Hepatocyte (in vitro differentiated cells): Measurements from ENCODE around the gene DCDC1.

Experiments
- EZH2 ChIP-seq: fragments of 200-600 bp; sonication (generic); IDR thresholded peaks from 2 replicates; pipeline ENCODE4 v1.6.1; 2016; ENCODE audit warnings: antibody characterized with exemption, mild to moderate bottlenecking, borderline replicate concordance
- TF ChIP-seq, protein P1 (sequence below): fragments of 200-600 bp; sonication (generic); IDR thresholded peaks from 2 replicates; pipeline ENCODE4 v1.5.1; 2016; ENCODE audit warnings: antibody characterized with exemption, mild to moderate bottlenecking; ENCODE audit not compliant: poor library complexity

DNA sequence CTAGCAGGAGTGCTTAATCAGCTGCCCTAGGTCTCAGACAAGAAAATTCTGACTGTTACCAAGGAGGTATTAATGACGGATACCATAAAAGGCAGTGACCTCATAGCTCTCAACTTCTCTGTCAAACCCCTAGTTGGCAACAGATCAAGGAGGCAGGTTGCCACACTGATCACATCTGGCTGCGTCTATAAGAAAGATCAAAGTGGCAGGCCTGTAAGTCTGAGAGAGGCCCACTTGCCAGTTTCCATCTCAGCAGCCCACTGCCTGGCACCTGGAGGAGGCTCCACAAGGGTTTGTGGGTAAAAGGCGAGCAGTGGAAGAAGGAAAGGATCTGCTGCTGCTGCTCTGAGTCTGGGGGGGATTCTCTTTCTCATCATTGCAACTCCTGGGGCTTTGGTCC is 543.8 kb downstream of the DCDC1 start:
- TF ChIP-seq, protein P1, sequence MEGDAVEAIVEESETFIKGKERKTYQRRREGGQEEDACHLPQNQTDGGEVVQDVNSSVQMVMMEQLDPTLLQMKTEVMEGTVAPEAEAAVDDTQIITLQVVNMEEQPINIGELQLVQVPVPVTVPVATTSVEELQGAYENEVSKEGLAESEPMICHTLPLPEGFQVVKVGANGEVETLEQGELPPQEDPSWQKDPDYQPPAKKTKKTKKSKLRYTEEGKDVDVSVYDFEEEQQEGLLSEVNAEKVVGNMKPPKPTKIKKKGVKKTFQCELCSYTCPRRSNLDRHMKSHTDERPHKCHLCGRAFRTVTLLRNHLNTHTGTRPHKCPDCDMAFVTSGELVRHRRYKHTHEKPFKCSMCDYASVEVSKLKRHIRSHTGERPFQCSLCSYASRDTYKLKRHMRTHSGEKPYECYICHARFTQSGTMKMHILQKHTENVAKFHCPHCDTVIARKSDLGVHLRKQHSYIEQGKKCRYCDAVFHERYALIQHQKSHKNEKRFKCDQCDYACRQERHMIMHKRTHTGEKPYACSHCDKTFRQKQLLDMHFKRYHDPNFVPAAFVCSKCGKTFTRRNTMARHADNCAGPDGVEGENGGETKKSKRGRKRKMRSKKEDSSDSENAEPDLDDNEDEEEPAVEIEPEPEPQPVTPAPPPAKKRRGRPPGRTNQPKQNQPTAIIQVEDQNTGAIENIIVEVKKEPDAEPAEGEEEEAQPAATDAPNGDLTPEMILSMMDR, result no peak
- no peak for TF ChIP-seq EZH2
